HepG2 (cell line): ENCODE results near the gene RIOK2. TPM values are rescaled to one million over a fixed set of nuclear protein-coding genes. Genes with fewer than 3 reads are reported as not detected.

Experiments
- ATAC-seq: fragments of 200-7000 bp; cut with Tn5 transposase; 3 replicates; pipeline ENCODE4 v1.9.1; 2020; ENCODE audit warnings: mild to moderate bottlenecking, moderate library complexity
- BruUV-seq: library from RNA; stranded (reverse); fragments of 400-500 nt; replicated peaks from 2 replicates; lab custom pipeline; 2021; lab: Mats Ljungman, UMichigan
- CTCF ChIA-PET: fragments of 300-600 bp; formaldehyde crosslinking; extraction: SDS; loops from one replicate; lab custom pipeline; 2021; ENCODE audit warnings: low total read pairs, inconsistent platforms, low intra/inter-chr PET ratio; lab: Yijun Ruan, JAX
- POLR2A ChIA-PET: fragments of 350-600 bp; sonication (Branson Sonifier 250); formaldehyde crosslinking; loops from one replicate; lab custom pipeline; 2020; ENCODE audit warnings: antibody characterized with exemption, inconsistent platforms; lab: Yijun Ruan, JAX
- DNase-seq: peaks from one replicate; pipeline ENCODE4 v3.0.0-alpha.2; 2015; ENCODE audit warnings: low spot score
- FAIRE-seq: peaks from 3 replicates; lab custom pipeline; 2011; peaks lifted over from hg19 to GRCh38; lab: Jason Lieb, UNC
- H2AFZ ChIP-seq: one replicate; pipeline ENCODE4 v1.6.1; 2011; ENCODE audit warnings: low read length, inconsistent platforms
- H3K27ac ChIP-seq: fragments of 300-600 bp; 3 replicates; pipeline ENCODE4 v1.8.0; 2011; ENCODE audit warnings: mixed run types, mild to moderate bottlenecking, mixed read lengths, low read length, inconsistent platforms; ENCODE audit not compliant: insufficient read depth; ENCODE audit errors: extremely low read length
- H3K27me3 ChIP-seq, 2 experiments: fragments of 200-600 bp in 1 of 2; 2 replicates in 1 of 2; 3 replicates in 1 of 2; pipeline versions ENCODE4 v1.6.0 to v1.8.0; 2011; ENCODE audit warnings: low read length in 2 of 2, mild to moderate bottlenecking in 2 of 2, moderate library complexity in 2 of 2, inconsistent platforms in 1 of 2; ENCODE audit not compliant: insufficient read depth in 2 of 2, control insufficient read depth in 1 of 2
- H3K36me3 ChIP-seq, 2 experiments: fragments of 200-600 bp in 1 of 2; replicated peaks in 1 of 2; 2 replicates in 1 of 2; 3 replicates in 1 of 2; pipeline versions ENCODE4 v1.5.1 to v1.8.0; 2011; ENCODE audit warnings: low read length in 2 of 2, inconsistent platforms in 1 of 2; ENCODE audit not compliant: insufficient read depth in 2 of 2, control insufficient read depth in 1 of 2
- H3K4me1 ChIP-seq: 2 replicates; pipeline ENCODE4 v1.5.1; 2012; ENCODE audit warnings: low read length, inconsistent platforms; ENCODE audit not compliant: insufficient read depth
- H3K4me2 ChIP-seq: 2 replicates; pipeline ENCODE4 v1.6.0; 2011; ENCODE audit warnings: low read depth, low read length, inconsistent platforms
- H3K4me3 ChIP-seq, 3 experiments: fragments of 200-600 bp in 1 of 3; sonication (generic), shearing (Covaris generic) in 1 of 3; replicated peaks in 1 of 3; 2 replicates each; pipeline ENCODE4 v1.5.1; 2011 to 2016; ENCODE audit warnings: low read length in 3 of 3, inconsistent platforms in 2 of 3, low read depth in 2 of 3, mild to moderate bottlenecking in 2 of 3, control low read depth in 1 of 3, mixed read lengths in 1 of 3; ENCODE audit not compliant: insufficient read depth in 1 of 3
- H3K79me2 ChIP-seq: one replicate; pipeline ENCODE4 v1.6.1; 2011; ENCODE audit warnings: low read length, inconsistent platforms; ENCODE audit not compliant: insufficient read depth
- H3K9ac ChIP-seq: 2 replicates; pipeline ENCODE4 v1.6.0; 2011; ENCODE audit warnings: mild to moderate bottlenecking, low read depth, low read length, inconsistent platforms; ENCODE audit not compliant: insufficient read depth
- H3K9me3 ChIP-seq: 2 replicates; pipeline ENCODE4 v1.5.1; 2012; ENCODE audit warnings: mild to moderate bottlenecking, low read length
- H4K20me1 ChIP-seq: 2 replicates; pipeline ENCODE4 v1.6.0; 2011; ENCODE audit warnings: inconsistent platforms, mild to moderate bottlenecking, low read length, moderate library complexity; ENCODE audit not compliant: insufficient read depth
- CEBPB ChIP-seq: IDR thresholded peaks from 2 replicates; pipeline ENCODE4 v1.6.1; 2011; ENCODE audit warnings: low read depth, low read length, improper control_type of control experiment, borderline replicate concordance
- CEBPG ChIP-seq: IDR thresholded peaks from 2 replicates; pipeline ENCODE4 v1.6.1; 2016
- FOXM1 ChIP-seq: sonication (generic); formaldehyde crosslinking; IDR thresholded peaks from 2 replicates; pipeline ENCODE4 v1.5.0; 2020; ENCODE audit warnings: missing genetic modification reagents
- JDP2 ChIP-seq: sonication (generic); formaldehyde crosslinking; IDR thresholded peaks from 2 replicates; pipeline ENCODE4 v1.8.1; 2022; ENCODE audit warnings: missing genetic modification reagents, borderline replicate concordance
- NPAS2 ChIP-seq: sonication (generic); formaldehyde crosslinking; IDR thresholded peaks from 2 replicates; pipeline ENCODE4 v1.8.0; 2022; ENCODE audit warnings: mild to moderate bottlenecking, missing genetic modification reagents, borderline replicate concordance
- PHF5A ChIP-seq: IDR thresholded peaks from one replicate; pipeline ENCODE4 v1.6.1; 2018; ENCODE audit warnings: low read depth, missing genetic modification reagents; ENCODE audit not compliant: unreplicated experiment
- SMC3 ChIP-seq: IDR thresholded peaks from 2 replicates; pipeline ENCODE4 v1.6.1; 2011; ENCODE audit warnings: low read length, improper control_type of control experiment
- STAG1 ChIP-seq: sonication (generic); formaldehyde crosslinking; IDR thresholded peaks from 2 replicates; pipeline ENCODE4 v1.4.0; 2020; ENCODE audit warnings: missing genetic modification reagents
- ZNF12 ChIP-seq: sonication (generic); formaldehyde crosslinking; IDR thresholded peaks from 2 replicates; pipeline ENCODE4 v1.5.0; 2020; ENCODE audit warnings: missing genetic modification reagents
- ZNF234 ChIP-seq: sonication (generic); formaldehyde crosslinking; conservative IDR thresholded peaks from 2 replicates; pipeline ENCODE4 v1.5.1; 2020; ENCODE audit warnings: mild to moderate bottlenecking, missing genetic modification reagents
- WGBS: methylation state at CpG from one replicate; pipeline ENCODE4 v1.1.6; 2017; ENCODE audit warnings: low lambda C conversion rate; 5-methylcytosine and 5-hydroxymethylcytosine counted together
- in situ Hi-C: cut with HindIII; loops from 2 replicates; pipeline ENCODE4 v1.10.0; 2017; ENCODE audit warnings: low pct_unique_long_range_greater_than_20kb; ENCODE audit not compliant: extremely low pct_ligation_motif_present
- intact Hi-C: fragments of 100-400 bp; cut with micrococcal nuclease; formaldehyde crosslinking; loops from one replicate; pipeline ENCODE4 v1.10.0; 2022; ENCODE audit not compliant: unreplicated experiment
- polyA plus RNA-seq, 8 experiments: library from polyadenylated mRNA; depleted of rRNA in 3 of 8; stranded (reverse) in 7 of 8; unstranded in 1 of 8; fragments of >200 nt; fragmentation: Illumina TruSeq in 4 of 8; extraction: Trizol in 4 of 8; gene quantifications; 2 replicates each; pipeline versions ENCODE4 v1.2.1 to v1.2.3, GENCODE V29; 2011 to 2016; ENCODE audit warnings: low read depth in 4 of 8, missing spikeins in 1 of 8, mixed read lengths in 1 of 8; ENCODE audit not compliant: insufficient read depth in 1 of 8
- total RNA-seq, 5 experiments: library from RNA; depleted of rRNA; stranded (reverse); fragments of >200 nt; fragmentation: Illumina TruSeq; extraction: Trizol; gene quantifications; 2 replicates each; pipeline ENCODE4 v1.2.3, GENCODE V29; 2016; ENCODE audit warnings: low read depth in 1 of 5
- TF ChIP-seq, protein P1 (sequence below): sonication (generic); formaldehyde crosslinking; IDR thresholded peaks from 2 replicates; pipeline ENCODE4 v1.5.1; 2020; ENCODE audit warnings: missing genetic modification reagents, mild to moderate bottlenecking, borderline replicate concordance
- TF ChIP-seq, protein P2 (sequence below): IDR thresholded peaks from 2 replicates; pipeline ENCODE4 v1.6.1; 2012; ENCODE audit warnings: low read depth, low read length, improper control_type of control experiment
- TF ChIP-seq, protein P3 (sequence below): sonication (generic); formaldehyde crosslinking; IDR thresholded peaks from 2 replicates; pipeline ENCODE4 v1.5.0; 2020; ENCODE audit warnings: mild to moderate bottlenecking, missing genetic modification reagents, moderate library complexity

RIOK2 gene
- total and polyA plus RNA-seq, 2 of the 13 experiments (the other 11 are each of a cell fraction or from before 2014, with no cell fraction given), result 8.1 to 46.6 TPM

DNA sequence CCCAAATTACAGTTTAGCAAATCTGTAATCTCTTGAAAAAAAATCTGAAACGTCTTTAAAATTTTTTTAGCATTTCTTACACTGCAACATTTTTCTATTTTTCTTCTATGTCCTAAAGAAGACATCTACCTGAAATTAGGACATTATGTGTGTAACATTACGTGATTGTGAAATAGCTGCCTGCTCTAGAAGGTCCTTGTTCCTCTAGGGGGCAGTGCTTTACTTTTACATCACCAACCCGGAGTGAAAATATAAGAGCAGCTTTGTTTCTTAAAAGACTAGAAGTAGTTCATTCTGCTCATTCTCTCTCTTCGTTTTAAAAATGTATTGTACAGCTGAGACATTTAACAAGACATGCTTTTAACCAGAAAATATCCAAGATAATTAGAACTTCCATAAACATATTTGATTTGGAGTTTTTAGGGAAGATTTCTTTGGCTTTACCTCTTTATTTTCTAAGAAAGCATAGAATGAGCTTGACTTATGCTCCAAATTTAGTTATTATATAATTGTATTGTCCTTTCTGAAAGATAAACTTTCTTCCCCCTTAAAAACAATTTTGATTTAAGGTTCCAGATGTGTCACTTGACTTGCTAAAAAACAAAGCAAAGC, 48.1 kb upstream of the RIOK2 start:
- TF ChIP-seq ZNF234 (CRISPR knock-in tag), result no peak
- TF ChIP-seq, protein P1, sequence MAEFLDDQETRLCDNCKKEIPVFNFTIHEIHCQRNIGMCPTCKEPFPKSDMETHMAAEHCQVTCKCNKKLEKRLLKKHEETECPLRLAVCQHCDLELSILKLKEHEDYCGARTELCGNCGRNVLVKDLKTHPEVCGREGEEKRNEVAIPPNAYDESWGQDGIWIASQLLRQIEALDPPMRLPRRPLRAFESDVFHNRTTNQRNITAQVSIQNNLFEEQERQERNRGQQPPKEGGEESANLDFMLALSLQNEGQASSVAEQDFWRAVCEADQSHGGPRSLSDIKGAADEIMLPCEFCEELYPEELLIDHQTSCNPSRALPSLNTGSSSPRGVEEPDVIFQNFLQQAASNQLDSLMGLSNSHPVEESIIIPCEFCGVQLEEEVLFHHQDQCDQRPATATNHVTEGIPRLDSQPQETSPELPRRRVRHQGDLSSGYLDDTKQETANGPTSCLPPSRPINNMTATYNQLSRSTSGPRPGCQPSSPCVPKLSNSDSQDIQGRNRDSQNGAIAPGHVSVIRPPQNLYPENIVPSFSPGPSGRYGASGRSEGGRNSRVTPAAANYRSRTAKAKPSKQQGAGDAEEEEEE (CRISPR knock-in tag), result no peak
- TF ChIP-seq SMC3, result peak; percentile 62
- TF ChIP-seq, protein P2, sequence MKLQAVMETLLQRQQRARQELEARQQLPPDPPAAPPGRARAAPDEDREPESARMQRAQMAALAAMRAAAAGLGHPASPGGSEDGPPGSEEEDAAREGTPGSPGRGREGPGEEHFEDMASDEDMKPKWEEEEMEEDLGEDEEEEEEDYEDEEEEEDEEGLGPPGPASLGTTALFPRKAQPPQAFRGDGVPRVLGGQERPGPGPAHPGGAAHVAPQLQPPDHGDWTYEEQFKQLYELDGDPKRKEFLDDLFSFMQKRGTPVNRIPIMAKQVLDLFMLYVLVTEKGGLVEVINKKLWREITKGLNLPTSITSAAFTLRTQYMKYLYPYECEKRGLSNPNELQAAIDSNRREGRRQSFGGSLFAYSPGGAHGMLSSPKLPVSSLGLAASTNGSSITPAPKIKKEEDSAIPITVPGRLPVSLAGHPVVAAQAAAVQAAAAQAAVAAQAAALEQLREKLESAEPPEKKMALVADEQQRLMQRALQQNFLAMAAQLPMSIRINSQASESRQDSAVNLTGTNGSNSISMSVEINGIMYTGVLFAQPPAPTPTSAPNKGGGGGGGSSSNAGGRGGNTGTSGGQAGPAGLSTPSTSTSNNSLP, result no peak
- no peak for TF ChIP-seq JDP2
- TF ChIP-seq CEBPG, result peak; percentile 95
- 0 out of 2 replicates have a peak, but pooled peaks have one; percentile 15 for TF ChIP-seq ZNF12 (CRISPR knock-in tag)
- TF ChIP-seq STAG1, result peak; percentile 72
- TF ChIP-seq FOXM1, result no peak
- no peak for TF ChIP-seq NPAS2 (CRISPR knock-in tag)
- TF ChIP-seq CEBPB, result peak; percentile 98
- TF ChIP-seq PHF5A (CRISPR knock-in tag), result no peak
- TF ChIP-seq, protein P3, sequence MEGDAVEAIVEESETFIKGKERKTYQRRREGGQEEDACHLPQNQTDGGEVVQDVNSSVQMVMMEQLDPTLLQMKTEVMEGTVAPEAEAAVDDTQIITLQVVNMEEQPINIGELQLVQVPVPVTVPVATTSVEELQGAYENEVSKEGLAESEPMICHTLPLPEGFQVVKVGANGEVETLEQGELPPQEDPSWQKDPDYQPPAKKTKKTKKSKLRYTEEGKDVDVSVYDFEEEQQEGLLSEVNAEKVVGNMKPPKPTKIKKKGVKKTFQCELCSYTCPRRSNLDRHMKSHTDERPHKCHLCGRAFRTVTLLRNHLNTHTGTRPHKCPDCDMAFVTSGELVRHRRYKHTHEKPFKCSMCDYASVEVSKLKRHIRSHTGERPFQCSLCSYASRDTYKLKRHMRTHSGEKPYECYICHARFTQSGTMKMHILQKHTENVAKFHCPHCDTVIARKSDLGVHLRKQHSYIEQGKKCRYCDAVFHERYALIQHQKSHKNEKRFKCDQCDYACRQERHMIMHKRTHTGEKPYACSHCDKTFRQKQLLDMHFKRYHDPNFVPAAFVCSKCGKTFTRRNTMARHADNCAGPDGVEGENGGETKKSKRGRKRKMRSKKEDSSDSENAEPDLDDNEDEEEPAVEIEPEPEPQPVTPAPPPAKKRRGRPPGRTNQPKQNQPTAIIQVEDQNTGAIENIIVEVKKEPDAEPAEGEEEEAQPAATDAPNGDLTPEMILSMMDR, result peak; percentile 78
- Histone ChIP-seq H3K4me2 (no peak overlapping the region), H3K36me3 (no peaks in the 10 kb centered on the region), H2AFZ (no peak overlapping the region), H4K20me1 (no peaks in the 10 kb centered on the region), H3K9ac (no peak overlapping the region), H3K27me3 (no peaks in the 10 kb centered on the region), H3K79me2 (no peaks in the 10 kb centered on the region), H3K9me3 (no peaks in the 10 kb centered on the region), H3K27ac (no peak overlapping the region), H3K4me1 (no peaks in the 10 kb centered on the region), H3K4me3 (no peak overlapping the region)
- ChIA-PET POLR2A (no interaction called here), CTCF (interaction anchor here (1.1 to 2.0 kb wide), 2 partner anchors 303 to 1596 kb away, joined by 4 to 13 read pairs; no protein-coding TSS in a partner anchor)
- 1% methylated on average over 4 of the region's 4 CpGs for WGBS
- in situ Hi-C loops, result no loop called here
- DNase-seq (peak; percentile 70), ATAC-seq (peak; percentile 80), FAIRE-seq (peak; percentile 54)
- no TSS peak for BruUV-seq
- intact Hi-C loops, result loop anchor here (1.0 to 2.0 kb wide), 2 partner anchors 303 to 1118 kb away; no protein-coding TSS in a partner anchor
